ENCODE measurements around the gene ZMYM4.
"Not testable (repeated sequence)": the region's sequence is repeated elsewhere in the genome, so short reads cannot be mapped to it uniquely, and the experiment has no call there.

The ZMYM4 gene

DNA sequence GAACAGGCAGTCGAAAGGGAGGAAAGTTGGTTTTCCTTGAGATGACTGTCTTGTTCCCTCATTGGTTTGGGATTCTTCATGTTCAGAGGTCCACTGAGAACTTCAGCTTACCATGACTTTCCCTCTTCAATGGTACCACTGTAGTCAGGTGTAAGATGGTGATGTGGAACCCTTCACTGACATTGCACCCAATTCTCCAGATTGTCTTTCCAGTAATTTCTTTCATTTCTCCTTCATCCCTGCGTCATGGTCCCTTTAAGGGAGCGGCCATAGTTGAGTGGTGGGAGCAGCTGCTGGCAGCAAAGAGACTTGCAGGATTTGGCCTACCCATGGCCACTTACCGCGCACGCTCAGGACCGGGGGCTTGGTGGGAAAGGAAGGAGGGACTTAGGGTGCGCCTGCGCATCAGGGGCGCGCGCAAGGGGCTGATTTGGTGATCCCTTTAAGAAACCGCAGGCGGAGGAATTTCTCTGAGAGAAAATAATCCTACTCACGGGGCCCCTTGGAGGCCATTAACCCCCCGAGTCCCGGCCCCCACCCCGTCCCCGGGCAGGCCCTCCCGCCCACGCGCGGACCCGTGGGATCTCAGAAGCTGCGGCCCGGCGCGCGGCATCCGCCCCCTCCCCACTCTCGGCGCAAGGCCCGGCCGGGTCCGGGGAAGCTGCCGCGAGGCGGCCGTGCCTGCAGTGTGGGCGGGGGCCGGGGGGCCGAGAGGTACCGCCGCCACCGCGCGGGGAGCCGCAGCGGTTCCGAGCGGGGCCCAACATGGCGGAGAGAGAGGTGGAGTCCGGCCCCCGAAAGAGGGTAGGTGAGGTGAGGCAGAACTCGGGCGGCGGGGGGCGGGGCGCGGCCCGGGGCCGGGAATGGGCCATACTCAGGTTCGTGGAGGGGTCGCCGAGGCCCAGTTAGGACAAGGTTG lies at the start of gene ZMYM4:
ZMYM4 (plus strand) TSS at position 428 of the 919 bp plus-strand sequence; CDS start at position 766, 338 bp downstream.
- peak; percentile 74 for DNase-seq

DNA sequence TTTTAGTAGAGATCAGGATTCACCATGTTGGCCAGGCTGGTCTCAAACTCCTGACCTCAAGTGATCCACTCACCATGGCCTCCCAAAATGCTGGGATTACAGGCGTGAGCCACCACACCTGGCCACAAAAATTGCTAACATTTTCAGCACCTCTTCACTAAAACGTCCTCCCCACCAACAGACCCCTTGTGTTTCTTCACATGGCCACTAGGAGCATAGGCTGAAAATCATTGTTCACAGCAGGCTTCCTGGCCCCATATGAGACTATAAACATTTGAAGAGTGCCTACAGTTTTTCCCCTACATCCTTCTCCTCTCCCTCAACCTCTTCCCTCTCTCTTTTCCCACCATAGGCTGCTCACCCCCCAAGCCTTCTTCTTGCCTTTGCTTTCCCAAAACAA lies 47.5 kb upstream of the ZMYM4 start:
- DNase-seq, result no peak

DNA sequence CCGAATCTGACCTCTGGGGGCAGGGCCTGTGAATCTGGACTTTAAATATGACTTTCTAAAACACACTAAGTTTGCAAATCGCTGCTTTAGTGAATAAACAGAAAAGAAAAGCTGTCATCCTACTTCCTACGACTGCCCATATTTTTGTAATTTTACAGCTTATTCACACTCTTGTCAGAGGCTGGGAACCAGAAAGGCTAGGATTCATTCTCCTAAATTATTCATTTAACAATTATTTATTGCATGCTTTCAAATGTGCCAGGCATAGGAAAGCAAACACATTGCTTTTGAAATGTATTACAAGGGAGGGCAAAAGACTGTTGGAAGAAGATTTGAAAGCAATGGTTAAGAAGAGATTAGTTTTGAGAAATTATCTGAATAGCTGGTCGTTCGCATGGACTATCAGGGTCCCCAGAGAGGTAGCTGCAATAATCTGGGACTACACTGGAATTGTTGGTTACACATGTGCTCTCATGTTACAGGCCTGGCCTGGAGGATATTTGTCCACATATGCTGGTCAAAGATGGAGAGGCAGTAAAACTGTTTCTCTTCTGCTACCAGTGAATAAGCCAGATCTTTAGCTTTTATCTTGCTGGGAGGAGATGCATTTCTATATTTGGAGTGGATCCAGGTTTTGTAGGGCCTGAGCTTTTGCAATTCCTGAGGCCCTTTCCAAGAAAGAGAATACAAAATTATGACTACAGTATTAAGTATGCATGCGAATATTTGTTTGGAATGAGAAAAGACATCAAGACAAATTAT lies 46.0 kb upstream of the ZMYM4 start:
- no peak for DNase-seq

GRCh38 chr1:35223084-35223630 lies 45.4 kb upstream of the ZMYM4 start:
- no peak for DNase-seq

DNA sequence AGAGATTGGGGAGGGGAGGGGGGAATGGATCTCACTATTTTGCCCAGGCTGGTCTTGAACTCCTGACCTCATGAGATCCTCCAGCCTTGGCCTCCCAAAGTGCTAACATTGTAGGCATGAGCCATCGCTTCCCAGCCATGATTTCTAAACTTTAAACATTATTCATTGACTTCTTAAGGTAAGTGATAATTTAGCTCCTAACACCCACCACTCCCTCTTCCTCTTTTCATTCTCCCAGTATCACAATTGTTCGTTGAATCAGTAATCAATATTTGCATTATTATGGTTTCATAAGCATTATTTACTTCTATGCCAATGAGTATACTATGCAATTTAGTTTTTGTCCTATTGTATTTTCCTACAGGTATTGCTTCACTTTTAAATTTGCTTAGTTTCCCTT lies 42.0 kb upstream of the ZMYM4 start:
- DNase-seq, result no peak

DNA sequence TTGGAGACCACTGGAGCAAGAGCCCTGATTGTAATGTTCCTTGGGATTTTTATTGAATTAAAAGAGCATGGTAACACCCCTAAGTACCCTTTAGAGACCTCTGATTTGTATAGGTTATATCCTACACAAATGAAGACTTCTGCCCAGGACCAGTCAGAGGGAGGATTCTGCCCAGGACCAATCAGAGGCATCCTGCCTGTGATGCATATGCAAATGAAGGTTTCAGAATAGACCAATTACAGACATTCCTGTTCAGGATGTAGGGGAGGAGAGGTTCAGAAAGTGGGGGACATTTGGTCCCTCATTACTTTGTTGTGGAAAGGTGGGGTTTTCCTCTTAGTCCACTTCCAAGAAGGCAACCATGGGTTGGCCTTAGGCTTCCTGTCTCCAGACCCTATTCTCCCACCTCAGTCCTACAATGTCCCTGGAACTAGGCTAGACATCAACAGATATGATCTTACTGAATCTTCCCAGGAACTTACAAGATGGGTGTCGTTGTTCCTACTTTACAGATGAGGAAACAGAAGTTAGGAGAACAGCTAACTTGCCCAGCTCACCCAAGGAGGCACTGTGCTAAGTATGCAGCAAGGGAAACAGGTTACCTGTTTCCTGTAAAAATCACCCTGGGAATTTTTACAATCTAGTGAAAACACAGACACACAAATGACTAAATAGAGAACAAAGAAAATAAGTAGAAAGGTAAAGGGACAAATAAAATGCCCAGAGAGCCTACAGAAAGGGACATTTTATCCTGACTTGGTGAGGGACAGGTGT lies 38.7 kb upstream of the ZMYM4 start:
- DNase-seq, result no peak

DNA sequence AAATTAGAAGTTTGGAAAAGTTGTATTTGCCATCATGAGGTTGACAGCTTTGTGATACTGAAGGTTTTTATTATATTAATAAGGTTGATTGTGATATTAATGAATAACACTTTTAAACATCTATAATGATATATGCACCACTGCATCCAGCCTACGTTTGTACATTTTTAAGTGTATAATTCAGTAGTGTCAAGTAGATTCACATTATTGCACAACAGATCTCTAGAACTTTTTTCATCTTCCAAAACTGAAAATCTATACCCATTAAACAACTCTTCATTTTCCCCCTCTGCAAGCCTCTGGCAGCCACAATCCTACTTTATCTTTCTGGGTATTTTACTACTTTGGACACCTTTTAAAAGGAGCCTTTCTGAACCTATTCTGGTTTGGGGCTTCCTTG lies 37.2 kb upstream of the ZMYM4 start:
- no peak for DNase-seq

- not testable (repeated sequence) for DNase-seq
Observed at GRCh38 chr1:35236772-35237171, 31.7 kb upstream of the ZMYM4 start.

- DNase-seq, result no peak
Observed at GRCh38 chr1:35243691-35244090, 24.8 kb upstream of the ZMYM4 start.

DNA sequence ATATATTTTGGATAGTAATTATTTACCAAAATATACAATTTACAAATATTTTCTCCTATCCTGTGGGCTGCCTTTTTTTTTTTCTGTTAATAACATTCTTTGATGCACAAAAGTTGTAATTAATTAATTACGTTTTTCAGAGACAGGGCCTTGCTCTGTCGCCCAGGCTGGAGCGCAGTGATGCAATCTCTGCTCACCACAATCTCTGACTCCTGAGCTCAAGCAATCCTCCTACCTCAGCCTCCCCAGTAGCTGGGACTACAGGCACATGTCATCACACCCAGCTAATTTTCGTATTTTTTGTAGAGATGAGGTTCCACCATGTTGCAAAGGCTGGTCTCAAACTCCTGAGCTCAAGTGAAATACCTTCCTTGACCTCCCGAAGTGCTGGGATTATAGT lies 21.3 kb upstream of the ZMYM4 start:
- no peak for DNase-seq

DNA sequence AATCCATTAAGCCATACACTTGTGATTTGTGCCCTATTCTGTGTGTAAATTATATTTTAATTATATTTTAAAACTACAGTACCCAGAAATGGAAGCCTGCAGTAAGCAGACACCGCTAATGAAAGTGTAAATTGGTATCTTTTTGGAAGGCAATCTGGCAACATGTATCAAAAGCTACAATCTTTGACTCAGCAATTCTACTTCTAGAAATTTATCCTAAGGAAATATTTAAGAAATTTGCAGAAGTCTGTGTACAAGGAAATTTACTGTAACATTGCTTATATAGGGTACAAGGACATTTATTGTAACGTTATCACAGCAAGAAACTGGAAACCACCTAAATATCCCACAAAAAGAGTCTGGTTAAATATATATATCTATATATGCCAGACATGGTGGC lies 14.6 kb upstream of the ZMYM4 start:
- no peak for DNase-seq

- no peak for DNase-seq
Observed at GRCh38 chr1:35255276-35255675, 13.2 kb upstream of the ZMYM4 start.

DNA sequence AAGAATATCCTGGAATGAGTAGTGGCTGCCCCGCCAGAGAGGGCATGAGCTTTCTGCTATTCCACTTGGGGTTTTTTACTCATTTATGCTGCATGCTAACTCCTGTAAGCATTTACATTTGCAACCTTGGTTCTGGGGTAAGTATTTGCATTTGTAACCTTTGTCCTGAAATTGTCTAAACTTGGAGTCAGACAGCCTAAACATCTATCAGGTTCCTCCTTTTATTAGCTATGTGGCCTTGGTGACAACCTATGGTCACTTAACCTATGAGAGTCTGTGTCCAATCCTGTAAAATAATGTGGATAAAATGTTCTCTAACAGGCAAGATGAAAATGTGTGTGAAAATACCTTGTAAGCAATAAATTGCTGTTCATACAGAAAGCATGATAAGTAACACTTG lies 8.9 kb upstream of the ZMYM4 start:
- no peak for DNase-seq

DNA sequence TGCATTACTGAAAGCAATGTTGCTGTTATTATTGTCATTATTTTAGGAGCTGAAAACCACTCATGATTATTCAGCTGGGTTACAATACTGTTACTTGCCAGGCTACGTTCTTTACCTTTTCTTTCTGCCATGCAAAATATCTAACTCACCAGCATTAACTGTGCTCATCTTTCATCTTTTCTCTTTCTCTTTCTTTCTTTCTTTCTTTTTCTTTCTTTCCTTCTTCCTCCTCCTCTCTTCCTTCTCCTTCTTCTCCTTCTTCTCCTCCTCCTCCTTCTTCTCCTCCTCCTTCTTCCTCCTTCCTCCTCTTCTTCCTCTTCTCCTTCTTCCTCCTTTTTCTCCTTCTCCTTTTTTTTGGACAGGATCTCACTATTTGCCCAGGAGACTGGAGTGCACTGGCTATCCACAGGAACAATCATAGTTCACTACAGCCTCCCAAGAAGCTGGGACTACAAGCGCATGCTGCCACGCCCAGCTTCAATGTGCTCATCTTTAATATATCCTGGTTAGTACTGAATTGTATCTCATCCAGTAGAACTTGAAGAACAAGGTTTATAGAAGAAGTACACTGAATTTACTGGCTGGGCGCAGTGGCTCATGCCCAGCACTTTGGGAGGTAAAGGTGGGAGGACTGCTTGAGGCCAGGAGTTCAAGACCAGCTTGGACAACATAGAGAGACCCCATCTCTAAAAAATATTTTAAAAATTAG lies 6.9 kb upstream of the ZMYM4 start:
- DNase-seq, result no peak

- no peak for DNase-seq
Observed at GRCh38 chr1:35264035-35264434, 4.5 kb upstream of the ZMYM4 start.

GRCh38 chr1:35264871-35265270 lies 3.6 kb upstream of the ZMYM4 start:
- DNase-seq, result no peak

- DNase-seq, result no peak
Observed at GRCh38 chr1:35266306-35266705, 2.2 kb upstream of the ZMYM4 start.

- no peak for DNase-seq
Observed at GRCh38 chr1:35269201-35269988, 886 bp downstream of the ZMYM4 start.

- no peak for DNase-seq
Observed at GRCh38 chr1:35269989-35270289, 1.4 kb downstream of the ZMYM4 start.

- no peak for DNase-seq
Observed at GRCh38 chr1:35270836-35271235, 2.3 kb downstream of the ZMYM4 start.

- DNase-seq, result no peak
Observed at GRCh38 chr1:35274197-35274596, 5.7 kb downstream of the ZMYM4 start.

All from 8988T (cell line).